GM15510 (cell line): Measurements from ENCODE around the gene ASIC4.

ENCODE experiments used
- POLR2A ChIP-seq: IDR thresholded peaks from 3 replicates; pipeline ENCODE4 v1.6.1; 2011; ENCODE audit warnings: borderline replicate concordance; ENCODE audit not compliant: insufficient read length; ENCODE audit errors: extremely low read depth

The ASIC4 gene

GRCh38 chr2:219475697-219476651 is 38.3 kb upstream of the ASIC4 start:
- no peak for TF ChIP-seq POLR2A

GRCh38 chr2:219476652-219477151 is 37.6 kb upstream of the ASIC4 start:
- no peak for TF ChIP-seq POLR2A

GRCh38 chr2:219477179-219477578 is 37.1 kb upstream of the ASIC4 start:
- no peak for TF ChIP-seq POLR2A

- TF ChIP-seq POLR2A = no peak
Measured at GRCh38 chr2:219477815-219478214, 36.5 kb upstream of the ASIC4 start.

GRCh38 chr2:219478916-219479315 is 35.4 kb upstream of the ASIC4 start:
- TF ChIP-seq POLR2A = no peak

- TF ChIP-seq POLR2A = no peak
Measured at GRCh38 chr2:219480004-219480403, 34.3 kb upstream of the ASIC4 start.

- no peak for TF ChIP-seq POLR2A
Measured at GRCh38 chr2:219482674-219483405, 31.4 kb upstream of the ASIC4 start.

- TF ChIP-seq POLR2A = no peak
Measured at GRCh38 chr2:219483451-219484342, 30.6 kb upstream of the ASIC4 start.

GRCh38 chr2:219484343-219485200 is 29.7 kb upstream of the ASIC4 start:
- TF ChIP-seq POLR2A = no peak

GRCh38 chr2:219485201-219485580 is 29.1 kb upstream of the ASIC4 start:
- TF ChIP-seq POLR2A = no peak

GRCh38 chr2:219486380-219486959 is 27.8 kb upstream of the ASIC4 start:
- no peak for TF ChIP-seq POLR2A

- no peak for TF ChIP-seq POLR2A
Measured at GRCh38 chr2:219488149-219488843, 26.0 kb upstream of the ASIC4 start.

- TF ChIP-seq POLR2A = no peak
Measured at GRCh38 chr2:219488844-219489194, 25.5 kb upstream of the ASIC4 start.
